Central memory CD8-positive, alpha-beta T cell (primary cell): Measurements from ENCODE around the gene KRTAP9-7.
"Not testable (repeated sequence)": the region's sequence is repeated elsewhere in the genome, so short reads cannot be mapped to it uniquely, and the experiment has no call there.

ENCODE experiments used
- ATAC-seq: fragments of 150-1000 bp; cut with Tn5 transposase; replicated peaks from 2 replicates; pipeline ENCODE4 v1.10.0; 2022; ENCODE audit warnings: mild to moderate bottlenecking, moderate FRiP score, moderate number of reproducible peaks; ENCODE audit not compliant: poor library complexity, severe bottlenecking; ENCODE audit errors: extremely low read depth
- DNase-seq, 2 donors: peaks; one replicate each; pipeline ENCODE4 v3.0.0; 2021; ENCODE audit warnings: low spot score in 2 of 2
- H3K27ac Mint-ChIP-seq: one replicate; pipeline ENCODE4 v1.8.0; 2022; ENCODE audit warnings: low read depth, mild to moderate bottlenecking, moderate library complexity, mixed read lengths
- H3K27me3 Mint-ChIP-seq: one replicate; pipeline ENCODE4 v1.8.0; 2022; ENCODE audit warnings: mixed read lengths
- H3K36me3 Mint-ChIP-seq: one replicate; pipeline ENCODE4 v1.8.0; 2022; ENCODE audit warnings: mild to moderate bottlenecking, moderate library complexity, mixed read lengths; ENCODE audit not compliant: insufficient read depth
- H3K4me1 Mint-ChIP-seq: one replicate; pipeline ENCODE4 v1.8.0; 2022; ENCODE audit warnings: mixed read lengths
- H3K4me3 Mint-ChIP-seq: one replicate; pipeline ENCODE4 v1.8.0; 2022; ENCODE audit warnings: mild to moderate bottlenecking, moderate library complexity, mixed read lengths
- H3K9me3 Mint-ChIP-seq: one replicate; pipeline ENCODE4 v1.8.0; 2022; ENCODE audit warnings: mixed read lengths

The KRTAP9-7 gene

GRCh38 chr17:41255381-41256290 lies 19.9 kb upstream of the KRTAP9-7 start, which contains the start of gene KRTAP9-9:
TSS of gene KRTAP9-9 (plus strand) at chr17:41255384.
- not testable (repeated sequence) for H3K4me1 Mint-ChIP-seq, H3K4me3 Mint-ChIP-seq, H3K36me3 Mint-ChIP-seq, H3K9me3 Mint-ChIP-seq, DNase-seq, H3K27ac Mint-ChIP-seq, ATAC-seq
- peaks cover 82% of the 10 kb centered on the region for H3K27me3 Mint-ChIP-seq

GRCh38 chr17:41256291-41256685 lies 19.2 kb upstream of the KRTAP9-7 start:
- peaks cover 82% of the 10 kb centered on the region for H3K27me3 Mint-ChIP-seq
- no peaks in the 10 kb centered on the region for H3K36me3 Mint-ChIP-seq
- H3K9me3 Mint-ChIP-seq = no peaks in the 10 kb centered on the region
- DNase-seq = no peak
- H3K27ac Mint-ChIP-seq = no peak overlapping the region
- no peak for ATAC-seq
- H3K4me1 Mint-ChIP-seq = peaks cover 3% of the 10 kb centered on the region
- no peak overlapping the region for H3K4me3 Mint-ChIP-seq

GRCh38 chr17:41258406-41258805 lies 17.1 kb upstream of the KRTAP9-7 start:
- H3K27me3 Mint-ChIP-seq = peaks cover 80% of the 10 kb centered on the region
- DNase-seq (no peak), ATAC-seq (no peak)
- peaks cover 5% of the 10 kb centered on the region for H3K4me1 Mint-ChIP-seq
- no peaks in the 10 kb centered on the region for H3K9me3 Mint-ChIP-seq
- no peaks in the 10 kb centered on the region for H3K36me3 Mint-ChIP-seq
- no peak overlapping the region for H3K27ac Mint-ChIP-seq
- no peak overlapping the region for H3K4me3 Mint-ChIP-seq

- Mint-ChIP-seq H3K9me3 (no peaks in the 10 kb centered on the region), H3K27ac (no peak overlapping the region), H3K4me3 (no peak overlapping the region), H3K27me3 (peaks cover 75% of the 10 kb centered on the region), H3K36me3 (no peaks in the 10 kb centered on the region), H3K4me1 (peaks cover 5% of the 10 kb centered on the region)
- no peak for DNase-seq
- ATAC-seq = no peak
Measured at GRCh38 chr17:41263212-41263611, 12.3 kb upstream of the KRTAP9-7 start.

- DNase-seq (no peak), ATAC-seq (no peak)
- peaks cover 5% of the 10 kb centered on the region for H3K4me1 Mint-ChIP-seq
- H3K4me3 Mint-ChIP-seq = no peak overlapping the region
- H3K36me3 Mint-ChIP-seq = no peaks in the 10 kb centered on the region
- no peak overlapping the region for H3K27ac Mint-ChIP-seq
- no peaks in the 10 kb centered on the region for H3K9me3 Mint-ChIP-seq
- H3K27me3 Mint-ChIP-seq = peaks cover 67% of the 10 kb centered on the region
Measured at GRCh38 chr17:41264599-41264998, 10.9 kb upstream of the KRTAP9-7 start.

GRCh38 chr17:41265078-41265477 lies 10.4 kb upstream of the KRTAP9-7 start, which contains the start of gene KRTAP9-6:
TSS of gene KRTAP9-6 (plus strand) at chr17:41265378. CDS start at chr17:41265378, 0 bp downstream.
- Mint-ChIP-seq H3K27ac (no peak within 1 kb of the TSS), H3K9me3 (no peaks in the 10 kb centered on the region), H3K27me3 (peaks cover 62% of the 10 kb centered on the region), H3K4me3 (no peak within 1 kb of the TSS), H3K36me3 (no peaks in the 10 kb centered on the region), H3K4me1 (peaks cover 5% of the 10 kb centered on the region)
- DNase-seq (no peak), ATAC-seq (no peak)

- no peaks in the 10 kb centered on the region for H3K9me3 Mint-ChIP-seq
- DNase-seq (no peak), ATAC-seq (no peak)
- H3K27me3 Mint-ChIP-seq = peaks cover 45% of the 10 kb centered on the region
- no peaks in the 10 kb centered on the region for H3K4me1 Mint-ChIP-seq
- H3K27ac Mint-ChIP-seq = no peak overlapping the region
- H3K36me3 Mint-ChIP-seq = no peaks in the 10 kb centered on the region
- no peak overlapping the region for H3K4me3 Mint-ChIP-seq
Measured at GRCh38 chr17:41267711-41268110, 7.8 kb upstream of the KRTAP9-7 start.

GRCh38 chr17:41271323-41271722 lies 4.2 kb upstream of the KRTAP9-7 start:
- not testable (repeated sequence) for DNase-seq, H3K36me3 Mint-ChIP-seq, H3K4me3 Mint-ChIP-seq, H3K27ac Mint-ChIP-seq, H3K4me1 Mint-ChIP-seq, H3K9me3 Mint-ChIP-seq, ATAC-seq
- H3K27me3 Mint-ChIP-seq = peaks cover 42% of the 10 kb centered on the region

GRCh38 chr17:41271858-41272257 lies 3.6 kb upstream of the KRTAP9-7 start:
- Mint-ChIP-seq H3K36me3 (no peaks in the 10 kb centered on the region), H3K27me3 (peaks cover 42% of the 10 kb centered on the region), H3K4me3 (no peak overlapping the region), H3K4me1 (no peaks in the 10 kb centered on the region), H3K27ac (no peak overlapping the region), H3K9me3 (no peaks in the 10 kb centered on the region)
- DNase-seq = no peak
- ATAC-seq = no peak

GRCh38 chr17:41278176-41278955 lies 2.9 kb downstream of the KRTAP9-7 start:
- Mint-ChIP-seq H3K4me1 (no peaks in the 10 kb centered on the region), H3K36me3 (no peaks in the 10 kb centered on the region), H3K9me3 (no peaks in the 10 kb centered on the region), H3K27ac (no peak overlapping the region), H3K4me3 (no peak overlapping the region), H3K27me3 (peaks cover 38% of the 10 kb centered on the region)
- no peak for ATAC-seq
- DNase-seq = no peak

- Mint-ChIP-seq H3K27ac (no peak overlapping the region), H3K4me1 (peaks cover 6% of the 10 kb centered on the region), H3K36me3 (no peaks in the 10 kb centered on the region), H3K27me3 (peaks cover 8% of the 10 kb centered on the region), H3K4me3 (no peak overlapping the region), H3K9me3 (no peaks in the 10 kb centered on the region)
- DNase-seq (no peak), ATAC-seq (no peak)
Measured at GRCh38 chr17:41284043-41284442, 8.5 kb downstream of the KRTAP9-7 start.

- Mint-ChIP-seq H3K27me3 (peaks cover 3% of the 10 kb centered on the region), H3K9me3 (no peaks in the 10 kb centered on the region), H3K4me3 (no peak overlapping the region), H3K4me1 (peaks cover 6% of the 10 kb centered on the region), H3K36me3 (no peaks in the 10 kb centered on the region), H3K27ac (no peak overlapping the region)
- no peak for ATAC-seq
- no peak for DNase-seq
Measured at GRCh38 chr17:41284546-41284945, 9.0 kb downstream of the KRTAP9-7 start.
